Esophagus squamous epithelium (tissue), 4 donors: ENCODE results near the gene PPP2R1B.

Experiments used
- CTCF ChIP-seq, 6 experiments: fragments of 450-650 bp in 4 of 6; fragments of 200-600 bp in 2 of 6; sonication (generic) in 2 of 6; IDR thresholded peaks; one replicate each; pipeline ENCODE4 v1.5.1; 2016 to 2019; ENCODE audit warnings: antibody characterized with exemption in 6 of 6, mild to moderate bottlenecking in 4 of 6, moderate library complexity in 4 of 6
- POLR2A ChIP-seq, 4 donors: fragments of 450-650 bp; IDR thresholded peaks; one replicate each; pipeline ENCODE4 v1.6.1; 2017; ENCODE audit warnings: antibody characterized with exemption in 4 of 4, mild to moderate bottlenecking in 4 of 4, moderate library complexity in 3 of 4

DNA sequence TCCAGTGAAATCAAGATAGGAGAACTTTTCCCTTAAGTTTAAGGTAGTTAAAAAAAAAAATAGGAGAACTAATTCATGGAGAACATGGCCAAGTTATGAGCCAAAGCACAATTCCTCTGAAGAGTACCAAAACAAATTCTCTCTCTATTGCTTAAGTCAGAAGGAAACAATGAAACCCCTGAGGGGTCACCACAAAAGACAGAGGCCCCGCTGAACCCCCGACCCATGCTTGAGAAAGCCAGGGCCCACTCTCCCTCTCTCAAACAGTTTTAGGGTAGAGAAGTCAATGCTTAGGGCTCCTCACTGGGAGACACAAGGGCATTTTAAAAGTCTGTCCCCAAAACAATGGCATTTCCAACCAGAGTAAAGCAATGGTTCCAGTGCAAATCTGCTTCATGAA is 26.9 kb downstream of the PPP2R1B start:
- TF ChIP-seq CTCF (IDR thresholded peaks at IDR 0.05) (no peak), POLR2A (IDR thresholded peaks at IDR 0.05) (no peak)
